Suprapubic skin (tissue), 4 donors: Measurements from ENCODE around the gene FBXL13. TPM values are rescaled to one million over a fixed set of nuclear protein-coding genes. Genes with fewer than 3 reads are reported as not detected.

Experiments used
- DNase-seq, 2 donors: peaks; one replicate each; pipeline ENCODE4 v3.0.0-alpha.2; 2019; ENCODE audit warnings: low spot score in 2 of 2
- H3K27ac ChIP-seq: fragments of 200-600 bp; sonication (generic); one replicate; pipeline ENCODE4 v1.5.1; 2019
- H3K27me3 ChIP-seq: fragments of 200-600 bp; sonication (generic); one replicate; pipeline ENCODE4 v1.5.1; 2019
- H3K36me3 ChIP-seq: fragments of 200-600 bp; sonication (generic); one replicate; pipeline ENCODE4 v1.5.1; 2019
- H3K4me1 ChIP-seq: fragments of 200-600 bp; sonication (generic); one replicate; pipeline ENCODE4 v1.5.1; 2019
- H3K4me3 ChIP-seq: fragments of 200-600 bp; sonication (generic); one replicate; pipeline ENCODE4 v1.5.1; 2019; ENCODE audit warnings: mild to moderate bottlenecking
- H3K9me3 ChIP-seq: fragments of 200-600 bp; sonication (generic); one replicate; pipeline ENCODE4 v1.5.1; 2019
- EP300 ChIP-seq: sonication (generic); formaldehyde crosslinking; IDR thresholded peaks from one replicate; pipeline ENCODE4 v1.6.1; 2017; ENCODE audit warnings: antibody characterized with exemption
- POLR2A ChIP-seq, 2 donors: fragments of 450-650 bp; IDR thresholded peaks; one replicate each; pipeline ENCODE4 v1.6.1; 2017; ENCODE audit warnings: antibody characterized with exemption in 2 of 2, mild to moderate bottlenecking in 2 of 2, moderate library complexity in 2 of 2
- POLR2AphosphoS5 ChIP-seq, 3 donors: sonication (generic); formaldehyde crosslinking; IDR thresholded peaks; one replicate each; pipeline ENCODE4 v1.6.1; 2017; ENCODE audit warnings: antibody characterized with exemption in 3 of 3
- WGBS: methylation state at CpG from one replicate; pipeline ENCODE4 v1.1.5; 2018; 5-methylcytosine and 5-hydroxymethylcytosine counted together
- total RNA-seq, 4 donors: library from RNA; depleted of rRNA; stranded (reverse); fragments of >200 nt; gene quantifications; one replicate each; pipeline ENCODE4 v1.1.0, GENCODE V29; 2016
- TF ChIP-seq, protein P1 (sequence below), 2 donors: fragments of 200-600 bp in 1 of 2; fragments of 450-650 bp in 1 of 2; sonication (generic) in 1 of 2; IDR thresholded peaks; one replicate each; pipeline ENCODE4 v1.5.1; 2016 to 2019; ENCODE audit warnings: antibody characterized with exemption in 2 of 2, mild to moderate bottlenecking in 1 of 2, moderate library complexity in 1 of 2

Gene FBXL13
- total RNA-seq, 4 donors from 2014 or later: 0.30 to 1.4 (median 0.81) TPM

DNA sequence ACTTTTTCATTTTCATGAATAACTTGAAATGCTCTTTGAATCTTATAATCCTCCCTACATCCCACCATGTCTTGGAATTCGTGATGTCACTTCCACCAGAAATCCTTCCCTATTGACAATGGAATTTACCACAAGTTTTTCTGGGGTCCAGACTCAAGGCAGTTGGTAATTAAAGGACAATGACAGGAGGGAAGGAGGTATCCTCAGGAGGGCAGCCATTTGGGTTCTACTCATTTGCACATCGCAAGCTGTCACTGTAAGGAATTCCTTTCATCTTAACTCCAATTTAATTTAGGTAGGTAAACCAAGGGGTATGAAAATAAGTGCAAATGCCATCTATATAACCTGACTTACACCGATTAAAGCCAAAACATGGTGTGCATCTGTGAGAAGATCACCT is 139.9 kb downstream of the FBXL13 start:
- H3K36me3 ChIP-seq: no peaks in the 10 kb centered on the region
- no peaks in the 10 kb centered on the region for H3K27me3 ChIP-seq
- H3K4me3 ChIP-seq: no peak overlapping the region
- peak overlapping the region; percentile 31 for H3K27ac ChIP-seq
- TF ChIP-seq POLR2A (IDR thresholded peaks at IDR 0.05): no peak
- H3K9me3 ChIP-seq: no peaks in the 10 kb centered on the region
- H3K4me1 ChIP-seq: peaks cover 6% of the 10 kb centered on the region
- WGBS: 67% methylated on average over 3 of the region's 3 CpGs
- no peak for DNase-seq

- H3K36me3 ChIP-seq: no peaks in the 10 kb centered on the region
- TF ChIP-seq EP300 (no peak), POLR2AphosphoS5 (IDR thresholded peaks at IDR 0.05) (peak in 1 of 3 donors; percentile 1), POLR2A (IDR thresholded peaks at IDR 0.05) (no peak)
- TF ChIP-seq, protein P1, sequence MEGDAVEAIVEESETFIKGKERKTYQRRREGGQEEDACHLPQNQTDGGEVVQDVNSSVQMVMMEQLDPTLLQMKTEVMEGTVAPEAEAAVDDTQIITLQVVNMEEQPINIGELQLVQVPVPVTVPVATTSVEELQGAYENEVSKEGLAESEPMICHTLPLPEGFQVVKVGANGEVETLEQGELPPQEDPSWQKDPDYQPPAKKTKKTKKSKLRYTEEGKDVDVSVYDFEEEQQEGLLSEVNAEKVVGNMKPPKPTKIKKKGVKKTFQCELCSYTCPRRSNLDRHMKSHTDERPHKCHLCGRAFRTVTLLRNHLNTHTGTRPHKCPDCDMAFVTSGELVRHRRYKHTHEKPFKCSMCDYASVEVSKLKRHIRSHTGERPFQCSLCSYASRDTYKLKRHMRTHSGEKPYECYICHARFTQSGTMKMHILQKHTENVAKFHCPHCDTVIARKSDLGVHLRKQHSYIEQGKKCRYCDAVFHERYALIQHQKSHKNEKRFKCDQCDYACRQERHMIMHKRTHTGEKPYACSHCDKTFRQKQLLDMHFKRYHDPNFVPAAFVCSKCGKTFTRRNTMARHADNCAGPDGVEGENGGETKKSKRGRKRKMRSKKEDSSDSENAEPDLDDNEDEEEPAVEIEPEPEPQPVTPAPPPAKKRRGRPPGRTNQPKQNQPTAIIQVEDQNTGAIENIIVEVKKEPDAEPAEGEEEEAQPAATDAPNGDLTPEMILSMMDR (IDR thresholded peaks at IDR 0.05): no peak
- no peak for DNase-seq
- no peaks in the 10 kb centered on the region for H3K9me3 ChIP-seq
- WGBS: 67% methylated on average over 8 of the region's 8 CpGs
- H3K4me1 ChIP-seq: peaks cover 6% of the 10 kb centered on the region
- H3K27ac ChIP-seq: peak overlapping the region; percentile 31
- H3K4me3 ChIP-seq: no peak overlapping the region
- H3K27me3 ChIP-seq: no peaks in the 10 kb centered on the region
These were observed 140.4 kb downstream of the FBXL13 start for GRCh38 chr7:102934239-102934638.

DNA sequence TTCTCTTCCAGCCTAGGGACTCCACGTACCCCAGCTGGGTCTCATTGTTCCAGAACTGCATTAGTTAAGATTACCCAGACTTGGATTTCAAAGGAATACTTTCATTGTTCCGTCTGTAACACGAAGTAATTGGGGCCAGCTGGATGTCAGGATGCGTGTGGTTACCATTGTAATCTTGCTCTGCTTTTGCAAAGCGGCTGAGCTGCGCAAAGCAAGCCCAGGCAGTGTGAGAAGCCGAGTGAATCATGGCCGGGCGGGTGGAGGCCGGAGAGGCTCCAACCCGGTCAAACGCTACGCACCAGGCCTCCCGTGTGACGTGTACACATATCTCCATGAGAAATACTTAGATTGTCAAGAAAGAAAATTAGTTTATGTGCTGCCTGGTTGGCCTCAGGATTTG is 140.8 kb downstream of the FBXL13 start:
- TF ChIP-seq, protein P1 (IDR thresholded peaks at IDR 0.05): no peak
- peak in 1 of 3 donors; percentile 5 for TF ChIP-seq POLR2AphosphoS5 (IDR thresholded peaks at IDR 0.05)
- Histone ChIP-seq H3K4me3 (no peak overlapping the region), H3K9me3 (no peaks in the 10 kb centered on the region), H3K27ac (peak overlapping the region; percentile 31), H3K36me3 (no peaks in the 10 kb centered on the region), H3K4me1 (peaks cover 6% of the 10 kb centered on the region), H3K27me3 (no peaks in the 10 kb centered on the region)
- WGBS: 68% methylated on average over 15 of the region's 15 CpGs
- DNase-seq: peak; percentile 78 to 89

- H3K36me3 ChIP-seq: no peaks in the 10 kb centered on the region
- no peaks in the 10 kb centered on the region for H3K9me3 ChIP-seq
- peaks cover 6% of the 10 kb centered on the region for H3K4me1 ChIP-seq
- no peak overlapping the region for H3K27ac ChIP-seq
- no peaks in the 10 kb centered on the region for H3K27me3 ChIP-seq
- DNase-seq: no peak
- WGBS: 93% methylated on average over 1 of the region's 1 CpG
- TF ChIP-seq, protein P1 (IDR thresholded peaks at IDR 0.05): no peak
- TF ChIP-seq EP300 (no peak), POLR2A (IDR thresholded peaks at IDR 0.05) (no peak), POLR2AphosphoS5 (IDR thresholded peaks at IDR 0.05) (no peak)
- H3K4me3 ChIP-seq: no peak overlapping the region
These were observed 142.8 kb downstream of the FBXL13 start for GRCh38 chr7:102931757-102932156.

- DNase-seq: no peak
- no peak for TF ChIP-seq POLR2AphosphoS5 (IDR thresholded peaks at IDR 0.05)
- Histone ChIP-seq H3K4me1 (no peaks in the 10 kb centered on the region), H3K27me3 (no peaks in the 10 kb centered on the region), H3K36me3 (no peaks in the 10 kb centered on the region), H3K4me3 (no peak overlapping the region), H3K27ac (no peak overlapping the region), H3K9me3 (no peaks in the 10 kb centered on the region)
- WGBS: 40% methylated on average over 2 of the region's 2 CpGs
These were observed 147.2 kb downstream of the FBXL13 start for GRCh38 chr7:102927312-102927933.

- TF ChIP-seq POLR2AphosphoS5 (IDR thresholded peaks at IDR 0.05) (no peak), EP300 (no peak), POLR2A (IDR thresholded peaks at IDR 0.05) (no peak)
- TF ChIP-seq, protein P1 (IDR thresholded peaks at IDR 0.05): no peak
- Histone ChIP-seq H3K27ac (no peak overlapping the region), H3K4me3 (no peak overlapping the region), H3K4me1 (no peaks in the 10 kb centered on the region), H3K27me3 (no peaks in the 10 kb centered on the region), H3K9me3 (no peaks in the 10 kb centered on the region), H3K36me3 (no peaks in the 10 kb centered on the region)
- DNase-seq: no peak
These were observed 147.8 kb downstream of the FBXL13 start for GRCh38 chr7:102926783-102927140.
